DND-41 (cell line): ENCODE data around the gene MRPL3.

Experiments
- EZH2 ChIP-seq: IDR thresholded peaks from 3 replicates; pipeline ENCODE4 v1.6.1; 2012; ENCODE audit warnings: borderline replicate concordance, low read depth, mild to moderate bottlenecking, moderate library complexity, low read length, inconsistent platforms; ENCODE audit not compliant: severe bottlenecking
- TF ChIP-seq, protein P1 (sequence below): IDR thresholded peaks from 2 replicates; pipeline ENCODE4 v1.5.1; 2012; ENCODE audit warnings: borderline replicate concordance, low read length, moderate library complexity, mild to moderate bottlenecking; ENCODE audit not compliant: poor library complexity, severe bottlenecking; ENCODE audit errors: extremely low read depth

- TF ChIP-seq, protein P1, sequence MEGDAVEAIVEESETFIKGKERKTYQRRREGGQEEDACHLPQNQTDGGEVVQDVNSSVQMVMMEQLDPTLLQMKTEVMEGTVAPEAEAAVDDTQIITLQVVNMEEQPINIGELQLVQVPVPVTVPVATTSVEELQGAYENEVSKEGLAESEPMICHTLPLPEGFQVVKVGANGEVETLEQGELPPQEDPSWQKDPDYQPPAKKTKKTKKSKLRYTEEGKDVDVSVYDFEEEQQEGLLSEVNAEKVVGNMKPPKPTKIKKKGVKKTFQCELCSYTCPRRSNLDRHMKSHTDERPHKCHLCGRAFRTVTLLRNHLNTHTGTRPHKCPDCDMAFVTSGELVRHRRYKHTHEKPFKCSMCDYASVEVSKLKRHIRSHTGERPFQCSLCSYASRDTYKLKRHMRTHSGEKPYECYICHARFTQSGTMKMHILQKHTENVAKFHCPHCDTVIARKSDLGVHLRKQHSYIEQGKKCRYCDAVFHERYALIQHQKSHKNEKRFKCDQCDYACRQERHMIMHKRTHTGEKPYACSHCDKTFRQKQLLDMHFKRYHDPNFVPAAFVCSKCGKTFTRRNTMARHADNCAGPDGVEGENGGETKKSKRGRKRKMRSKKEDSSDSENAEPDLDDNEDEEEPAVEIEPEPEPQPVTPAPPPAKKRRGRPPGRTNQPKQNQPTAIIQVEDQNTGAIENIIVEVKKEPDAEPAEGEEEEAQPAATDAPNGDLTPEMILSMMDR: no peak
- TF ChIP-seq EZH2: no peak
These were observed 85.0 kb downstream of the MRPL3 start for GRCh38 chr3:131417751-131418150.
